ENCODE measurements around the gene LURAP1L.

The LURAP1L gene

GRCh38 chr9:12776513-12777055, 1.8 kb downstream of the LURAP1L start:
- Histone ChIP-seq H3K4me3 (ENCODE audit: low read length, poor library complexity, severe bottlenecking) (no peak overlapping the region), H3K36me3 (ENCODE audit: insufficient read depth, low read length) (no peaks in the 10 kb centered on the region), H3K4me1 (ENCODE audit: insufficient read depth, low read length, poor library complexity, severe bottlenecking) (no peaks in the 10 kb centered on the region), H3K27me3 (ENCODE audit: insufficient read depth, low read length, poor library complexity, severe bottlenecking) (no peaks in the 10 kb centered on the region), H2AFZ (ENCODE audit: low read length) (no peak overlapping the region), H3K9me3 (ENCODE audit: insufficient read depth, low read depth, low read length) (no peaks in the 10 kb centered on the region), H3K79me2 (ENCODE audit: insufficient read depth, low read length) (no peaks in the 10 kb centered on the region), H4K20me1 (ENCODE audit: insufficient read depth, low read length, poor library complexity, severe bottlenecking) (no peaks in the 10 kb centered on the region), H3F3A (ENCODE audit: low read depth) (no peaks in the 10 kb centered on the region), H3K9ac (ENCODE audit: low read depth, low read length, poor library complexity, severe bottlenecking) (no peak overlapping the region), H3K9me2 (replicated peaks; ENCODE audit: low read depth, low read length) (no peaks in the 10 kb centered on the region), H3K4me2 (ENCODE audit: low read depth, low read length, poor library complexity, severe bottlenecking) (no peak overlapping the region)
- no peak for TF ChIP-seq EZH2phosphoT487 (IDR thresholded peaks at IDR 0.05; ENCODE audit: borderline replicate concordance)
- no peak for TF ChIP-seq CTCF (conservative IDR thresholded peaks at IDR 0.05; ENCODE audit: low read length)

- Histone ChIP-seq H4K20me1 (ENCODE audit: insufficient read depth, low read length, poor library complexity, severe bottlenecking) (no peaks in the 10 kb centered on the region), H3K9me2 (replicated peaks; ENCODE audit: low read depth, low read length) (no peaks in the 10 kb centered on the region), H3F3A (ENCODE audit: low read depth) (no peaks in the 10 kb centered on the region), H3K9me3 (ENCODE audit: insufficient read depth, low read depth, low read length) (no peaks in the 10 kb centered on the region), H3K4me1 (ENCODE audit: insufficient read depth, low read length, poor library complexity, severe bottlenecking) (no peaks in the 10 kb centered on the region), H3K4me3 (ENCODE audit: low read length, poor library complexity, severe bottlenecking) (no peak overlapping the region), H3K9ac (ENCODE audit: low read depth, low read length, poor library complexity, severe bottlenecking) (no peak overlapping the region), H3K4me2 (ENCODE audit: low read depth, low read length, poor library complexity, severe bottlenecking) (no peak overlapping the region), H2AFZ (ENCODE audit: low read length) (no peak overlapping the region), H3K27me3 (ENCODE audit: insufficient read depth, low read length, poor library complexity, severe bottlenecking) (no peaks in the 10 kb centered on the region), H3K36me3 (ENCODE audit: insufficient read depth, low read length) (no peaks in the 10 kb centered on the region), H3K79me2 (ENCODE audit: insufficient read depth, low read length) (no peaks in the 10 kb centered on the region)
- TF ChIP-seq EZH2phosphoT487 (IDR thresholded peaks at IDR 0.05; ENCODE audit: borderline replicate concordance) (no peak), CTCF (conservative IDR thresholded peaks at IDR 0.05; ENCODE audit: low read length) (no peak)
Observed at GRCh38 chr9:12777121-12778022, 2.6 kb downstream of the LURAP1L start.

GRCh38 chr9:12778389-12778788, 3.6 kb downstream of the LURAP1L start:
- no peaks in the 10 kb centered on the region for H4K20me1 ChIP-seq (ENCODE audit: insufficient read depth, low read length, poor library complexity, severe bottlenecking)
- H3K9ac ChIP-seq (ENCODE audit: low read depth, low read length, poor library complexity, severe bottlenecking), result no peak overlapping the region
- H3K4me3 ChIP-seq (ENCODE audit: low read length, poor library complexity, severe bottlenecking), result no peak overlapping the region
- H3K27me3 ChIP-seq (ENCODE audit: insufficient read depth, low read length, poor library complexity, severe bottlenecking), result no peaks in the 10 kb centered on the region
- H3K9me3 ChIP-seq (ENCODE audit: insufficient read depth, low read depth, low read length), result no peaks in the 10 kb centered on the region; the same call in 1 of the 2 replicates
- H2AFZ ChIP-seq (ENCODE audit: low read length), result no peak overlapping the region
- H3K4me2 ChIP-seq (ENCODE audit: low read depth, low read length, poor library complexity, severe bottlenecking), result no peak overlapping the region
- TF ChIP-seq EZH2phosphoT487 (IDR thresholded peaks at IDR 0.05; ENCODE audit: borderline replicate concordance) (no peak), CTCF (conservative IDR thresholded peaks at IDR 0.05; ENCODE audit: low read length) (no peak)
- H3K79me2 ChIP-seq (ENCODE audit: insufficient read depth, low read length), result no peaks in the 10 kb centered on the region
- no peaks in the 10 kb centered on the region for H3F3A ChIP-seq (ENCODE audit: low read depth)
- H3K4me1 ChIP-seq (ENCODE audit: insufficient read depth, low read length, poor library complexity, severe bottlenecking), result no peaks in the 10 kb centered on the region
- H3K9me2 ChIP-seq (replicated peaks; ENCODE audit: low read depth, low read length), result no peaks in the 10 kb centered on the region
- H3K36me3 ChIP-seq (ENCODE audit: insufficient read depth, low read length), result no peaks in the 10 kb centered on the region

Measured in Loucy (cell line).